Right atrium auricular region (tissue), 2 donors: ENCODE results near the gene RAP2B. TPM values are rescaled to one million over a fixed set of nuclear protein-coding genes. Genes with fewer than 3 reads are reported as not detected.
"Not testable (repeated sequence)": the region's sequence is repeated elsewhere in the genome, so short reads cannot be mapped to it uniquely, and the experiment has no call there.

Experiments
- DNase-seq: peaks from one replicate; pipeline ENCODE4 v3.0.0-alpha.2; 2019; ENCODE audit warnings: low spot score
- H3K27ac ChIP-seq, 2 donors: fragments of 200-600 bp; sonication (generic); 1 replicate in 1 of 2; 2 replicates in 1 of 2; pipeline ENCODE4 v1.5.1; 2016 to 2019
- H3K27me3 ChIP-seq, 2 donors: fragments of 200-600 bp; sonication (generic); one replicate each; pipeline versions ENCODE4 v1.5.1 to v1.6.0; 2017 to 2019
- H3K36me3 ChIP-seq: fragments of 200-600 bp; sonication (generic); one replicate; pipeline ENCODE4 v1.5.1; 2016
- H3K4me1 ChIP-seq, 2 donors: fragments of 200-600 bp; sonication (generic); one replicate each; pipeline versions ENCODE4 v1.5.1 to v1.6.0; 2017 to 2019
- H3K4me3 ChIP-seq, 2 donors: fragments of 200-600 bp; sonication (generic); 1 replicate in 1 of 2; 2 replicates in 1 of 2; pipeline ENCODE4 v1.5.1; 2017 to 2019; ENCODE audit warnings: mild to moderate bottlenecking in 1 of 2, moderate library complexity in 1 of 2
- H3K9me3 ChIP-seq, 2 donors: fragments of 200-600 bp; sonication (generic); one replicate each; pipeline ENCODE4 v1.5.1; 2019
- CTCF ChIP-seq, 2 donors: fragments of 200-600 bp; sonication (generic); IDR thresholded peaks; one replicate each; pipeline ENCODE4 v1.5.1; 2019; ENCODE audit warnings: antibody characterized with exemption in 2 of 2
- total RNA-seq, 2 donors: library from RNA; depleted of rRNA; stranded (reverse); fragments of >200 nt; gene quantifications; one replicate each; pipeline ENCODE4 v1.1.0, GENCODE V29; 2016

RAP2B gene
- total RNA-seq, 2 donors from 2014 or later = 3.3 to 4.9 TPM

- H3K9me3 ChIP-seq = no peaks in the 10 kb centered on the region
- DNase-seq = no peak
- no peaks in the 10 kb centered on the region for H3K4me1 ChIP-seq
- H3K27ac ChIP-seq = no peak overlapping the region
- no peak overlapping the region for H3K4me3 ChIP-seq
- TF ChIP-seq CTCF (IDR thresholded peaks at IDR 0.05) = no peak
- no peaks in the 10 kb centered on the region for H3K36me3 ChIP-seq
- no peaks in the 10 kb centered on the region for H3K27me3 ChIP-seq
Observed at GRCh38 chr3:153192327-153192726, 30.3 kb downstream of the RAP2B start.

- H3K4me1 ChIP-seq, H3K27ac ChIP-seq, H3K4me3 ChIP-seq, H3K27me3 ChIP-seq, DNase-seq, H3K36me3 ChIP-seq, H3K9me3 ChIP-seq: not testable (repeated sequence)
Observed at GRCh38 chr3:153193786-153194476, 31.9 kb downstream of the RAP2B start.

GRCh38 chr3:153195349-153195879 is 33.4 kb downstream of the RAP2B start:
- no peaks in the 10 kb centered on the region for H3K4me1 ChIP-seq
- H3K27me3 ChIP-seq = no peaks in the 10 kb centered on the region
- TF ChIP-seq CTCF (IDR thresholded peaks at IDR 0.05) = no peak
- H3K36me3 ChIP-seq = no peaks in the 10 kb centered on the region
- H3K9me3 ChIP-seq = no peaks in the 10 kb centered on the region
- H3K4me3 ChIP-seq = no peak overlapping the region
- H3K27ac ChIP-seq = no peak overlapping the region
- DNase-seq = no peak

GRCh38 chr3:153209596-153209995 is 47.6 kb downstream of the RAP2B start:
- no peaks in the 10 kb centered on the region for H3K27me3 ChIP-seq
- no peak overlapping the region for H3K27ac ChIP-seq
- H3K4me1 ChIP-seq = no peaks in the 10 kb centered on the region
- H3K4me3 ChIP-seq = no peak overlapping the region
- H3K36me3 ChIP-seq = no peaks in the 10 kb centered on the region
- no peak for TF ChIP-seq CTCF (IDR thresholded peaks at IDR 0.05)
- H3K9me3 ChIP-seq = no peaks in the 10 kb centered on the region
- DNase-seq = no peak

DNA sequence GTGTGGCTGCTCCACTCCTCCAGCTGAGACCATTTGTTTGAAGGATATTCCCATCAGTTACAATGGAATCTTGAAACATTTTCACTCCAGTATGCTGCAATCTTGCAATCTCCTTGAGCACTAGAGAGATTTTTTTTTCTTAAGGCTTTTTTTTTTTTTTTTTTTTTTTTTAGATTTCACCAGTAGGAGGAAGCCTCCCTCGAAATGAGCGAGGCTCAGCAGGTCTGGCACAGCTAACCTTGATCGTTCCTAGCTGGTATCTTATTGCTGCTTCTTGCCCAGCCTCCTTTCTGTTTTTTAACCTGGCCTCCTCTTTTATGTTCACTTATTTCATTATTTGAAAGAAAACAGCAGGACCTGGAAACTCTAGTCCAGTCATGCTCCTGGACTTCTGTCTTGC is 48.1 kb downstream of the RAP2B start:
- Histone ChIP-seq H3K4me1 (no peaks in the 10 kb centered on the region), H3K4me3 (no peak overlapping the region), H3K36me3 (no peaks in the 10 kb centered on the region), H3K9me3 (no peaks in the 10 kb centered on the region), H3K27ac (no peak overlapping the region), H3K27me3 (no peaks in the 10 kb centered on the region)
- TF ChIP-seq CTCF (IDR thresholded peaks at IDR 0.05) = no peak
- DNase-seq = no peak

- H3K27ac ChIP-seq = no peak overlapping the region
Observed at GRCh38 chr3:153210660-153211059, 48.6 kb downstream of the RAP2B start.

More at GRCh38 chr3:153210660-153211059, 48.6 kb downstream of the RAP2B start:
- Histone ChIP-seq H3K27me3 (no peaks in the 10 kb centered on the region), H3K36me3 (no peaks in the 10 kb centered on the region), H3K4me3 (no peak overlapping the region), H3K9me3 (no peaks in the 10 kb centered on the region), H3K4me1 (no peaks in the 10 kb centered on the region)
- no peak for DNase-seq
- TF ChIP-seq CTCF (IDR thresholded peaks at IDR 0.05) = no peak
